GM21360 (cell line): Measurements from ENCODE around the gene TMEM213.
"Not testable (repeated sequence)": the region's sequence is repeated elsewhere in the genome, so short reads cannot be mapped to it uniquely, and the experiment has no call there.

Experiments used
- ATAC-seq: cut with Tn5 transposase; IDR thresholded peaks from one replicate; pipeline ENCODE4 v1.9.1; 2021; ENCODE audit warnings: mild to moderate bottlenecking, moderate library complexity; ENCODE audit not compliant: unreplicated experiment

The TMEM213 gene

DNA sequence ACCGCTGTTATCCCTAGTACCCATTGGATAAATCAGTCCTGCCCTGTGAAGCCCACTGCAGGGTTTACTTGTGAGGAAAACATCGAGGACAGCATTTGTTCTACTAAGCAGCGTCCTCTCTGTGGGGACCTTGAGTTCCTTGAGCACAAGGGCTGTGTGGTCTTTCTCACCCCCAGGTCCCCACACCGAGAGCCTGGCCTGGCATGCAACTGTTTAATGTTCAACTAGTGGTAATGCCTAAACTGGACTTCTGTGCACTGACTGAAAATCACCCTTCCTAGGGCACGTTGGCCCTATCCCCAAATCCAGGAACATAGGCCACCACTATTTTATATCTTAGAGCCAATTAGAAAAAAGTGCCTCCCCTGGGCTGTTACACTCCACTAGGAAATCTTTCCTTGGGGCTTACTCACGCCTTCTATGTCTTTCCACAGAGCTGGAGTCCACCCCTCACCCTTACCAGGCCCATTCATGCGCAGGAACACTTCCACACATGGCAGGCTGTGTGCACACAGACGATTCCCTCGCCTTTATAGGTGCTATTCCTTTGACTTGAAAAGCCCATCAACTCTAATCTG lies 1.7 kb upstream of the TMEM213 start:
- no peak for ATAC-seq

DNA sequence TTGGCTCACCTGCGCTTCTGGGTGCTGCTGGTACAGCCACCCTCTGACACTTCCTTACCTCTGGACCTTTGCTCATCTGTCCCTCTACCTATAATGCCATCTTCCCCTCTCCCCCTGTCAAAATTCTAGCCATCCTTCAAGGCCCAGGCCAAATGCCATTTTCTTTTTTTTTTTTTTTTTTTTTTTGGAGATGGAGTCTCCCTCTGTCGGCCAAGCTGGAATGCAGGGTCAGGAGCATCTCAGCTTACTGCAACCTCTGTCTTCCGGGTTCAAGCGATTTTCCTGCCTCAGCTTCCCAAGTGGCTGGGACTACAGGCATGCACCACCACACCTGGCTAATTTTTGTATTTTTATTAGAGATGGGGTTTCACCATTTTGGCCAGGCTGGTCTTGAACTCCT lies 748 bp upstream of the TMEM213 start:
- not testable (repeated sequence) for ATAC-seq

DNA sequence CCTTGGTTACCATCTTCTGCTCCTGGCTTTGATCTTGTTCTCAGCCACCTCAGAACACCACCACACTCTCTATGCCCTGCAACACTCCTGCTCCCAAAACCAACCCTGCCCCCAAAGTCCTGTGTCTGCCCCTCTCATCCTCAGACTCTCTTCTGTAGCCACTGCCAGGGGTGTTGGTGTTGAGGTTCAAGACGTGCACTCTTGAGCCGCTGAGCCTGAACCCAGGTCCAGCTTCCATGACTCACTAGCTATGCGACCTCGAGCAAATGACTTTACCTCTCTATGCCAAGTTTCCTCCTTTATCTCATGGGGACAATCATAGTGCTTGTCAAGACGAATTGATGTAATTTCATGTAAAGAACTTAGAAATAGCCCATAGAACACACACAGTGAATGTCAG lies 1.0 kb downstream of the TMEM213 start:
- ATAC-seq = no peak

DNA sequence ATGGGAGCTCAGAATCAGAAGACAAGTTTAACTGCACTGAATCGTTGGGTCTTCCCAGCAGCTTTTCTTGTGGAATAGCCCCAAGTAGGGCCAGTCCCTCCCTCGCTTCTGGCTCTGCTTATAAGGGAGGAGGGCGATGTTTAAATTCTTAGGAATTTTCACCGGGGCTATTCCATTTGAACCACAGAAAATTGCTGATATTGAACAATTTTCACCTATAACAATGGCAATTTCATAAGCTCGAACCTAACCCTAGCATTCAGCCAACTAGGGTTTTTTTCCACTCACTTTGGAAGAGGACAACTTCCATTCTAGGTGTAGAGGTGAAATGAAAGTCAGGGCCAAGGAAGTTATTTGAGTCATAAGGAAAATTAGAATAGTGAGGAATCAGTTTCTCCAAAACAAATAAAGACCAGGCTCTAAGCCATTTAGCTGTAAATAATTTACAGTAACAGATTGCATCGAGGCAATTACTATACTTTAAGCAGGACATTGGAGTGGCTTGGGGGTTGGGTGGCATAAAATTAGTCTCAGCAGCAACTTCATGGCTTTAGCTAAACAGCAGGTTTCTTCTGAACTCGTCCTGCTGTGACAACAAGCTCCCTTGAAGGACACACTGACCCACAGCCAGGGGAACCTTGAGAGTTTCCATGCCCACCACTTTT lies 1.7 kb downstream of the TMEM213 start:
- ATAC-seq = no peak

DNA sequence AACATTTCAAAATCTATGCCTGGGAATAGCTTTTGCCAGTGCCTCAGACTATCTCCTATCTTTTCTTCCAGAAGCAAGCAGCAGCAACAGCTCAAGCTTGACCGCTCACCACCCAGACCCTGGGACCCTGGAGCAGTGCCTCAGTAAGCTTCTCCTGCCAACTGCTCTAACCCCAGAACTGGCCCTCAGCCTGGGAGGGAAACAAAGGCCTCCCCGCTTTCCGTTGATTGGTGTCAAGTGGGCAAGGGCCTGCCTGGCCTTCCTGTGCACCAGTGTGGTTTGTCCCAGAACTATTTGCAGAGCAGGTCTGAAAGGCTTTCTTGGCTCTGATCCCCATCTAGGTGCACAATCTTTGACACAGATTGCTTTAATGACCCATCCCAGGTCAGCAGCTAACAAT lies 3.5 kb downstream of the TMEM213 start:
- no peak for ATAC-seq

DNA sequence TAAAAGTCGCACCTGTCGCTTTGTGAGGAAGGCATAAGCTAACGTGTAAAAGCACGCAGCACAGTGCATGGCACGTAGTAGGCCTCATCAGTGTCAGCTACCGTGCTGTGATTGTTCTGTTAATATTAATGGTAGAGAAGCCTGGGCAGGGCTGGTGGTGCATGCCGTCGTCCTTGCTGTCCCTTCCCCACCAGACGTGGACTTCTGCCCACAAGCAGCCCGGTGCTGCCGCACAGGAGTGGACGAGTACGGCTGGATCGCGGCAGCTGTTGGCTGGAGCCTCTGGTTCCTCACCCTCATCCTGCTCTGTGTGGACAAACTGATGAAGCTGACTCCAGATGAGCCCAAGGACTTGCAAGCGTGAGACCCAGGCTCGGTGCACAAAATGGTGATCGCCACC lies 4.9 kb downstream of the TMEM213 start:
- no peak for ATAC-seq

DNA sequence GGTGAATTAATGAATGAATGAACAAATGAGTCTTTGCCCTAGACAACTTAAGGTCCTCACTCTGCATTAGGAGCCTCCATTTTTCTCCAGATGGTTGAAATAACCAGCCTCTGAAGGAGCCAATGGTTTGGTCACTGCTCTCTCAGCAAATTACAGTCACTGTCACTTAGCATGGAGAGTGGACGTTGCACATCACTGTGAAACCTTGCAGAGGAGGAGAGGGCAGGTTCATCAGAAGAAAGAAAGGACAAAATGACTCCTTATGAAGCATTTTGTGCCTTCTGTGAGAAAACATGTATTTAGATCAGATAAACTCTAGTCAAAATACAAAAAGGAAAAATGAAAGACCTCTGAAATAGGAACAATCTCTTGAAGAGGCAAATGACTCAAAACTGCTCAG lies 6.8 kb downstream of the TMEM213 start:
- no peak for ATAC-seq

DNA sequence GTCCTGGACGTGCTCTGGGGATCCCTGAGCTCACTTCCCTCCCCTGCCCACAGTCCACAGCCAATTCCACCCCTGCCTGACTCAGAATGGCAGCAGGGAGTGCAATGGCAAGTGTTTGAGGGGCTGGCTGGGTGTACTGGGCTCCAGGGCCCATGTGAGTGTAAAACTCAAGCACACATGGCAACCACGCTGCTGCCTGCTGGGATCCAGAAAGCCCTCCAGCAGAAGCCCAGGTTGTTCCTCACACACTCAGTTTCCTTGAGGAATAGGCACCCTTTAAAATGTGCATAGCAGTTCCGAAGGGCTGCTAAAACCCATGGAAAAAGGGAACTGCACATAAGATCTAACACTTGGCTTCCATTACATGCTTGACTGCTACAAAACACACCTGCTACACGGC lies 11.6 kb downstream of the TMEM213 start:
- ATAC-seq = no peak

DNA sequence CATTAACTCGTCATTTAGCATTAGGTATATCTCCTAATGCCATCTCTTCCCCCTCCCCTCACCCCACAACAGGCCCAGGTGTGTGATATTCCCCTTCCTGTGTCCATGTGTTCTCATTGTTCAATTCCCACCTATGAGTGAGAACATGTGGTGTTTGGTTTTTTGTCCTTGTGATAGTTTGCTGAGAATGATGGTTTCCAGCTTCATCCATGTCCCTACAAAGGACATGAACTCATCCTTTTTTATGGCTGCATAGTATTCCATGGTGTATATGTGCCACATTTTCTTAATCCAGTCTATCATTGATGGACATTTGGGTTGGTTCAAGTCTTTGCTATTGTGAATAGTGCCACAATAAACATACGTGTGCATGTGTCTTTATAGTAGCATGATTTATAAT lies 13.5 kb downstream of the TMEM213 start:
- not testable (repeated sequence) for ATAC-seq

DNA sequence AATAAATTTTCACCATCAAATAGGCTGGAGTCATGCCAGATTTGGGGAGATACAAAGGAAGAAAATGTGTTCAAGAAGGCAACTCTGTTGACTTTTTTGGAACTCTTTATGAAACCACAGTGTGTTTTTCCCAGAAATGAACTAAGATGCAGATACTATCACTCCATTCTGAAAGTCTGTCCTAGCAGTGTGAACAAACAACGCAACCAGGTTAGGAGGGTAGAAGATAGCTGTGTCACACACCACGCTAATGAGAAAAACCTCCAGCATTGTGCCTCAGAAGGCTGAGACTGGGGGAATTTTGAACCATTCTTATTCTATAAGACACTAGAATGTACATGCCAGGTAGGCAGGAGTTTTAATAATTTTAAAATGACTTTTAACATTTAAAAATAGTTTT lies 16.2 kb downstream of the TMEM213 start:
- ATAC-seq = no peak

DNA sequence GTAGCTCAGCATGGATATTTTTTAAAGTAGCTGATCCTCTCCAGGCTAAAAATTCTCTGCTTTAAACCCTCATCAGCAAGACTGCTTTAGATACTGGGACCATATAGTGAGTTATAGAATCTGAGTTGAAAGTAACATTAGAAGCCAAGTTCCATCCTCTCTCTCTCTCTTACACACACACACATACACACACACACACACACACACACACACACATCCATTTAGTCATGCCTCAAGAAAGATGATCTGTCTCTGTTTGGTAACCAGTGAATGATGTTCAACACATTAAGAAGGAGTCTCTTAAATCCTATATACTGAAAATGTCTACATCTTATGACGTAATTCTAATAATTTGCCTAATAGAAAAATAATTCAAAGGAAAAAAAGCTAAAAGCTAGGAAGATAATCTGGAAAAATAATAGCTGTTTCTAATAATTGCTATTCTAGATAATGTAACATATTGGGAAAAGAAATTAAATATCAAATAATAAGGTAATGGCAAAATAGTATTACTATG lies 17.1 kb downstream of the TMEM213 start:
- ATAC-seq = no peak

DNA sequence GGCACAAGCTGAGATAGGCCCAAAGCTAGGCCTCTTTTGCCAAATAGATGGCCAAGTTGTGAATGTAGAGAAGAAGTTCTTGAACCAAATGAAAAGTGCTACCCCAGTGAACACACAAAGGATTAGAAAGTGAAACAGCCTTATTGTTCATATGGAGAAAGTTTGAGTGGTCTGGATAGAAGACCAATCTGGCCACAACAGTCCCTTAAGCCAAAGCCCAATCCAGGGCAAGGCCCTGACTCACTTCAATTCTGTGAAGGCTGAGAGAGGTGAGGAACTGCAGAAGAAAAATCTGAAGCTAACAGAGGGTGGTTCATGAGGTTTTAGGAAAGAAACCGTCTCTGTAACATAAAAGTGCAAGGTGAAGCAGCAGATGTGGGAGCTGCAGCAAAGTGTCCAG lies 18.9 kb downstream of the TMEM213 start:
- no peak for ATAC-seq

DNA sequence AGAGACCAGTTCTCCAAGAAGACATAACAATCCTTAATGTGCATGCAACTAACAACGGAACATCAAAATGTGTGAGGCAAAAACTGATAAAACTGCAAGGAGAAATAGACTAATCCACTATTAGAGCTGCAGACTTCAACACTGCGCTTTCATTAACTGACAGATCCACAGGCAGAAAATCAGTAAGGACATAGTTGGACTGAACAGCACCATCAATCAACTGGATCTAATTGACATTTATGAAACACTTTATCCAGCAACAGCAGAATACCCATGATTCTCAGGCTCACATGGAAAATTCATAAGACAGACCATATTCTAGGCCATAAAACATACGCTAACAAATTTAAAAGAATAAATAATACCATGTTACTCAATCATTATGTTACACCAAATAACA lies 21.8 kb downstream of the TMEM213 start:
- no peak for ATAC-seq

DNA sequence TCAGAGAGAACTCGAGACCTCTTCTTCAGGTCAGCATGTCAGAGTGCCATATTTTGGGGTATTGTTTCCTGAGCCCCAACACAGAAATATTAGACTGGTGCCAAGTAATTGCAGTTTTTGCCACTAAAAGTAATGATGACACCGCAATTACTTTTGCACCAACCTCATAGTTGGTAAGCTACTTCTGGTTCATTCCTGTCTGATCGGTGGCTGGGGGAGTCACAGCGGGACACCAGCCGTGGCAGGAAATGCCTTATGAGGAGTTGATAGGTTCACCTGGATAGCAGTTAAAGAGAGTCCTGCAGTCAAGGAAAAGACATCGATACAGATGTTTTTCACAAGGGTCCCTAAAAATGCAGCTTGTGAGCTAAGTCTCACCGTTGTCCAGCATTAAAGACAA lies 24.1 kb downstream of the TMEM213 start:
- ATAC-seq = no peak

DNA sequence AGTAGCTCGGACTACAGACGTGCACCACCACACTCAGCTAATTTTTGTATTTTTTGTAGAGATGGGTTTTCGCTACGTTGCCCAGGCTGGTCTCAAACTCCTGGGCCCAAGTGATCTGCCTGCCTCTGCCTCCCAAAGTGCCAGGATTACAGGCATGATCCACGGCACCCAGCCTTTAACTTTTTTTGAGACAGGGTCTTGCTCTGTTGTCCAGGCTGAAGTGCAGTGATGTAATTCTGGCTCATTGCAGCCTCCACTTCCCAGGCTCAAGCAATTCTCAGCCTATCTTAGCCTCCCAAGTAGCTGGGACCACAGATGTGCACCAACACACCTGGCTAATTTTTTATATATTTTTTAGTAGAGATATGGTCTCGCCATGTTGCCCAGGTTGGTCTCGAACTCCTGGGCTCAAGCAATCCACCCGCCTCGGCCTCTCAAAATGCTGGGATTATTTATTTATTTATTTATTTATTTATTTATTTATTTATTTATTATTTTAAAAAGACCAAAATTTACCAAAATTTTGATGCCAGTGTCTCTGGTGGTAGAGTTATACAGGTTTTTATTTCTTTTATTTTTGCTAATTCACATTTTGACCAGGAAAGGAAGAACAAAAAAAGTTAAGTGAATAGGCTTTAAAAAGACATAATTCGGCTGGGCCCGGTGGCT lies 25.2 kb downstream of the TMEM213 start:
- no peak for ATAC-seq

DNA sequence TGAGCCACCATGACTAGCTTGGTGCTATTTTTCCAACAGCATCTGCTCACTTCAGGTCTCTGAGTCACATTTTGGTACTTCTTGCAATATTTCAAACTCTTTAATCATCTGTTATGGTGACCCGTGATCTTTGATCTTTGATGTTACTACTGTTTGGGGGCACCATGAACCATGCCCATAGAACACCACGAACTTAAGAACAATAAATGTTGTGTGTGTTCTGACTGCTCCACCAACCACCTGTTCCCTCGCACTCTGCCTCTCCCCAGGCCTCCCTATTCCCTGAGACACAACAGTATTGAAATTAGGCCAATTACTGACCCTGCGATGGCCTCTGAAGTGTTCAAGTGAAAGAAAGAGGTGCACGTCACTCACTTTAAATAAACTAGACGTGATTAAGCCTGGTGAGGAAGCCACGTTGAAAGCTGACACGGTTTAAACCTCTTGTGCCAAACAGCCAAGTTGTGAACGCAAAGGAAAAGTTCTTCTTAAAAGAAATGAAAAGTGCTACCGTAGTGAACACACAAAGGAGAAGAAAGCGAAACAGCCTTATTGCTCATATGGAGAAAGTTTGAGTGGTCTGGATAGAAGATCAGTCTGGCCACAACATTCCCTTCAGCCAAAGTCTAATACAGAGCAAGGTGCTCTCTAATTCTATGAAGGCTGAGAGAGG lies 27.4 kb downstream of the TMEM213 start:
- ATAC-seq = no peak

DNA sequence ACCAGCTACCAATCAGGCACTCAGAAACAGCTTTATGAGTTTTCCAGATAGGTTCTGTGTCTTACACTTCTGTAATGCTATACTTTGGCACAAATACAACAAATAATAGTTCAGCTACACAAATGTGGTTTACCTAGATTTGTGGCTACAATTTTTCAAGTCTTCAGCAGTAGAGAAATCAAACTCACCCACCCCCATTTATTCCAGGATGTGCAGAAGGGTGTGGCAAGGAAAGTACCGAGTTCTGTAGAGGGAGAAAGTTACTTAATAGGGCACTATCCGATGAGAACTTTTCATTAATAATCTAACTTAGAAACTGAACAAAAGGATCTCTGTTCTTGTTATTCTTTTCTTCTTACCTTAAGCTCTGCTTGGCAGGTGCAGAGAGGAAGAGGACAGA lies 30.5 kb downstream of the TMEM213 start:
- ATAC-seq = no peak

DNA sequence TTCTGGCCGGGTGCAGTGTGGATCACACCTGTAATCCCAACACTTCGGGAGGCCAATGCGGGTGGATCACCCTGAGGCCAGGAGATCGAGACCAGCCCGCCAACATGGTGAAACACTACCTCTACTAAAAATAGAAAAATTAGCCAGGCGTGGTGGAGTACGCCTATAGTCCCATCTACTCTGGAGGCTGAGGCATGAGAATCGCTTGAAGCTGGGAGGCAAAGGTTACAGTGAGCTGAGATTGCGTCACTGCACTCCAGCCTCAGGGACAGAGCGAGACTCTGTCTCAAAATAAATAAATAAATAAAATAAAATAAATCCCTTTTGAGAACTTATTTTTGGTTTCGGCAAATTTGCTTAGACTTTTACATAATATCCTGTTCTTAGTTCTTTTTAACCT lies 31.5 kb downstream of the TMEM213 start:
- no peak for ATAC-seq

DNA sequence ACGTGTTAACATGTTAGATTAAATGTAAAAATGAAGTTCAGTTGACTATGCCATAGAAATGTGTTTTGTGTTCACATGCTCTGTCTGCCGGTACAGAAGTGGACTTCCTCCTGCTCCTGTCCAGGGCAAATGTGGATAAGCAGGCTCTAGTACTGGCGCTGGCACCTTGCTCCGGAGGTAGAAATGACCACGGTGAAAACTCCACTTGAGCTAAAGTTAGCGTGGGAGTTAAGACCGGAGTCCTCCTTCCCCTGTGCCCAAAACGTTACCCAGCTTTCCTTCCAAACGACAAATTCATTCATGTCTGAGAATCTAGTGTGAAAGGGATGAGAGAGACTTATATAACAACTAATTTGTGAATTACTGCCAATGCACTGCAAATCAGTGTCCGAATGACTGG lies 35.2 kb downstream of the TMEM213 start:
- no peak for ATAC-seq

DNA sequence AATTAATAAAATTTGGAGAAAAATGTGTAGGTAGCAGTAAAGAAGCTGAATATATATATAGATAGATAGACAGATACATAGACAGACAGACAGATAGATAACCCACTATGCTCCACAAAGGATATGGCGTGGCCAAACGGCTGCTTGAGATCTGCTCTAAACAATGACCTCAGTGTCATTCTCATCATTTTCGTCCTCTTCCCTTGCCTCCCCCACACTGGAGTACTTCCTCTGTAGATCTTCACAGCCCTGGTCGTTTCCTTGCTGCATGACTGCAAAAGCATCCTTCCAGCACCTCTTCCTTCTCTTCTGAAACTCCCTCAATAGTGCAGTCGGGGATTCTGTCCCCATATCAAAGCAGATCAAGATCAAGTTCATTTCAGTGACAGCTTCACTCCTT lies 35.8 kb downstream of the TMEM213 start:
- ATAC-seq = no peak

DNA sequence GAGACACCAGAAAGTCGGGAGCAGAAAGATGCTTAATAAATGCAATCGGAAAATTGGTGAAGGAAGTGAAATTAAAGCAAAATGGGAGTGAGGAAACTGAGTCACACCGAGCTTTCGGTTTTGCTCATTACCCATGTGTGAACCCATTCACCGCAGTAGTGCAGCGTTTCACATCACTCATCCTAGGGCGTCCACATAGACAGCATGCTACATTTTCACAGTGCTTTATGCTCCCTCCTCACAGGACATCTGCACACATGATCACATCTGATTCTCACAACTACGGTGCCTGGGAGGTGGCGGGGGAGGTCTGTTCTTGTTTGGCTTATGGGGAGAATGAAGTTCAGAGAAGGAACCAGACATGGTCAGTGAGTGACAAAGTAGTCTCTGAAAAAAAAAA lies 36.8 kb downstream of the TMEM213 start:
- no peak for ATAC-seq

DNA sequence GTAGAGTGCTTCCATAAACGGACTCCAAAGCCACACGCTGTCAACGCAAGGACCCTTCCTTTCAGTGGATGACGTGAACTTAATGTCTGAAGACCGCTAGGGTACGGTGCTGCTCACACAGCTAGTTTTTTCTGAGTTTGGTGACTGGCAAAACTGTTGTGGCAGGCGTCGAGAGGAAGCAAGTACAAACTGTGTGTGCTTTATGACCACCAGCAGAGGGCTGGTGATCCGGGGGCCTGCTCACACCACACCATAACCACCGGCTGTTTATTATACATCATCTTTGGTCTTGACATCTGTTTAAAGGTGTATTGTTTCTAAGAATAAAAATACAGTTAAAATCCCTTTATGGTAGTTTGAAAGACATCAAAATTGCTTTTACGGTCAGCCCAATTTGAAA lies 37.3 kb downstream of the TMEM213 start:
- ATAC-seq = no peak
